HG02642 (cell line): ENCODE results near the gene CCDC201.
"Not testable (repeated sequence)": the region's sequence is repeated elsewhere in the genome, so short reads cannot be mapped to it uniquely, and the experiment has no call there.

Experiments
- ATAC-seq: cut with Tn5 transposase; IDR thresholded peaks from one replicate; pipeline ENCODE4 v1.9.1; 2021; ENCODE audit warnings: mild to moderate bottlenecking; ENCODE audit not compliant: unreplicated experiment, poor library complexity

Gene CCDC201

GRCh38 chr7:45878457-45879144, 5.7 kb upstream of the CCDC201 start:
- no peak for ATAC-seq

- ATAC-seq: no peak
Measured at GRCh38 chr7:45876519-45876918, 3.6 kb upstream of the CCDC201 start.

GRCh38 chr7:45874408-45875131, 1.7 kb upstream of the CCDC201 start:
- ATAC-seq: no peak

- ATAC-seq: no peak
Measured at GRCh38 chr7:45873355-45873754, 473 bp upstream of the CCDC201 start.

GRCh38 chr7:45872116-45873034, 507 bp downstream of the CCDC201 start:
- no peak for ATAC-seq

GRCh38 chr7:45869426-45869825, 3.5 kb downstream of the CCDC201 start:
- ATAC-seq: no peak

GRCh38 chr7:45867471-45867870, 5.4 kb downstream of the CCDC201 start:
- ATAC-seq: no peak

GRCh38 chr7:45865594-45866410, 7.1 kb downstream of the CCDC201 start:
- ATAC-seq: no peak

- no peak for ATAC-seq
Measured at GRCh38 chr7:45863715-45864114, 9.2 kb downstream of the CCDC201 start.

GRCh38 chr7:45856888-45857287, 16.0 kb downstream of the CCDC201 start:
- not testable (repeated sequence) for ATAC-seq

- not testable (repeated sequence) for ATAC-seq
Measured at GRCh38 chr7:45855680-45856079, 17.2 kb downstream of the CCDC201 start.

- ATAC-seq: not testable (repeated sequence)
Measured at GRCh38 chr7:45853491-45853890, 19.4 kb downstream of the CCDC201 start.

GRCh38 chr7:45852984-45853383, 19.9 kb downstream of the CCDC201 start:
- not testable (repeated sequence) for ATAC-seq

- not testable (repeated sequence) for ATAC-seq
Measured at GRCh38 chr7:45848734-45849133, 24.1 kb downstream of the CCDC201 start.

- ATAC-seq: not testable (repeated sequence)
Measured at GRCh38 chr7:45846536-45846935, 26.3 kb downstream of the CCDC201 start.

GRCh38 chr7:45841926-45842717, 30.8 kb downstream of the CCDC201 start:
- not testable (repeated sequence) for ATAC-seq

- ATAC-seq: not testable (repeated sequence)
Measured at GRCh38 chr7:45838852-45839251, 34.0 kb downstream of the CCDC201 start.

GRCh38 chr7:45832433-45833177, 40.3 kb downstream of the CCDC201 start:
- not testable (repeated sequence) for ATAC-seq
